DOHH2 (cell line): ENCODE measurements around the gene EVPL.

ENCODE experiments used
- H3F3A ChIP-seq: fragments of 200-600 bp; sonication (generic), shearing (Covaris generic); 2 replicates; pipeline ENCODE4 v1.6.0; 2016; ENCODE audit warnings: antibody characterized with exemption, mild to moderate bottlenecking; ENCODE audit not compliant: control insufficient read depth, insufficient read depth
- H3K27ac ChIP-seq: fragments of 200-600 bp; sonication (generic); 2 replicates; pipeline ENCODE4 v1.5.1; 2014; ENCODE audit warnings: low read depth, mild to moderate bottlenecking, low read length, moderate library complexity
- H3K27me3 ChIP-seq: fragments of 200-600 bp; sonication (generic); 2 replicates; pipeline ENCODE4 v1.6.1; 2014; ENCODE audit warnings: mild to moderate bottlenecking, low read length, mixed read lengths; ENCODE audit not compliant: control insufficient read depth
- H3K36me3 ChIP-seq: fragments of 200-600 bp; sonication (generic); 2 replicates; pipeline ENCODE4 v1.6.1; 2014; ENCODE audit warnings: mild to moderate bottlenecking, low read length, moderate library complexity, mixed read lengths; ENCODE audit not compliant: control insufficient read depth
- H3K4me1 ChIP-seq: fragments of 200-600 bp; sonication (generic); 2 replicates; pipeline ENCODE4 v1.6.1; 2014; ENCODE audit warnings: mild to moderate bottlenecking, low read length, mixed read lengths; ENCODE audit not compliant: control insufficient read depth
- H3K4me2 ChIP-seq: fragments of 200-600 bp; sonication (generic); 2 replicates; pipeline ENCODE4 v1.6.0; 2014; ENCODE audit warnings: mild to moderate bottlenecking, low read length, moderate library complexity
- H3K4me3 ChIP-seq: fragments of 200-600 bp; sonication (generic); 2 replicates; pipeline ENCODE4 v1.5.1; 2014; ENCODE audit warnings: mild to moderate bottlenecking, low read length, mixed read lengths
- H3K79me2 ChIP-seq: fragments of 200-600 bp; sonication (generic); 2 replicates; pipeline ENCODE4 v1.6.1; 2014; ENCODE audit warnings: mild to moderate bottlenecking, low read length, mixed read lengths; ENCODE audit not compliant: control insufficient read depth
- H3K9me2 ChIP-seq: fragments of 200-600 bp; sonication (generic); replicated peaks from 2 replicates; pipeline ENCODE4 v1.6.1; 2014; ENCODE audit warnings: mild to moderate bottlenecking, low read length, mixed read lengths; ENCODE audit not compliant: control insufficient read depth
- H3K9me3 ChIP-seq: fragments of 200-600 bp; sonication (generic); 2 replicates; pipeline ENCODE4 v1.6.1; 2014; ENCODE audit warnings: antibody characterized with exemption, low read length, mixed read lengths; ENCODE audit not compliant: control insufficient read depth, insufficient read depth
- H4K20me1 ChIP-seq: fragments of 200-600 bp; sonication (generic); 2 replicates; pipeline ENCODE4 v1.6.0; 2014; ENCODE audit warnings: low read depth, mild to moderate bottlenecking, antibody characterized with exemption, low read length, moderate library complexity; ENCODE audit not compliant: control insufficient read depth, insufficient read depth
- EZH2phosphoT487 ChIP-seq: fragments of 200-600 bp; sonication (generic); IDR thresholded peaks from 2 replicates; pipeline ENCODE4 v1.6.1; 2017; ENCODE audit warnings: borderline replicate concordance, mild to moderate bottlenecking, antibody characterized with exemption, low read length, moderate library complexity, mixed read lengths
- TF ChIP-seq, protein P1 (sequence below): fragments of 200-600 bp; sonication (generic); IDR thresholded peaks from one replicate; pipeline ENCODE4 v1.5.1; 2014; ENCODE audit warnings: antibody characterized with exemption, mild to moderate bottlenecking, low read depth, low read length; ENCODE audit not compliant: poor library complexity, severe bottlenecking

EVPL gene

GRCh38 chr17:76050538-76051467 is 23.7 kb upstream of the EVPL start:
- Histone ChIP-seq H3K9me3 (no peaks in the 10 kb centered on the region), H3K79me2 (peaks cover 4% of the 10 kb centered on the region; the same call in 1 of the 2 replicates), H3F3A (no peaks in the 10 kb centered on the region), H4K20me1 (no peaks in the 10 kb centered on the region), H3K9me2 (no peaks in the 10 kb centered on the region), H3K4me1 (peaks cover 7% of the 10 kb centered on the region; the same call in 1 of the 2 replicates), H3K36me3 (peaks cover 74% of the 10 kb centered on the region), H3K4me3 (no peak overlapping the region), H3K27me3 (no peaks in the 10 kb centered on the region), H3K4me2 (no peak overlapping the region), H3K27ac (no peak overlapping the region)
- no peak for TF ChIP-seq EZH2phosphoT487
- TF ChIP-seq, protein P1, sequence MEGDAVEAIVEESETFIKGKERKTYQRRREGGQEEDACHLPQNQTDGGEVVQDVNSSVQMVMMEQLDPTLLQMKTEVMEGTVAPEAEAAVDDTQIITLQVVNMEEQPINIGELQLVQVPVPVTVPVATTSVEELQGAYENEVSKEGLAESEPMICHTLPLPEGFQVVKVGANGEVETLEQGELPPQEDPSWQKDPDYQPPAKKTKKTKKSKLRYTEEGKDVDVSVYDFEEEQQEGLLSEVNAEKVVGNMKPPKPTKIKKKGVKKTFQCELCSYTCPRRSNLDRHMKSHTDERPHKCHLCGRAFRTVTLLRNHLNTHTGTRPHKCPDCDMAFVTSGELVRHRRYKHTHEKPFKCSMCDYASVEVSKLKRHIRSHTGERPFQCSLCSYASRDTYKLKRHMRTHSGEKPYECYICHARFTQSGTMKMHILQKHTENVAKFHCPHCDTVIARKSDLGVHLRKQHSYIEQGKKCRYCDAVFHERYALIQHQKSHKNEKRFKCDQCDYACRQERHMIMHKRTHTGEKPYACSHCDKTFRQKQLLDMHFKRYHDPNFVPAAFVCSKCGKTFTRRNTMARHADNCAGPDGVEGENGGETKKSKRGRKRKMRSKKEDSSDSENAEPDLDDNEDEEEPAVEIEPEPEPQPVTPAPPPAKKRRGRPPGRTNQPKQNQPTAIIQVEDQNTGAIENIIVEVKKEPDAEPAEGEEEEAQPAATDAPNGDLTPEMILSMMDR: no peak

- TF ChIP-seq, protein P1: no peak
- TF ChIP-seq EZH2phosphoT487: no peak
- Histone ChIP-seq H3K9me2 (no peaks in the 10 kb centered on the region), H3K27ac (no peak overlapping the region), H3K4me1 (peaks cover 7% of the 10 kb centered on the region; the same call in 1 of the 2 replicates), H3F3A (no peaks in the 10 kb centered on the region), H4K20me1 (no peaks in the 10 kb centered on the region), H3K4me2 (no peak overlapping the region), H3K79me2 (peaks cover 4% of the 10 kb centered on the region; the same call in 1 of the 2 replicates), H3K4me3 (no peak overlapping the region), H3K9me3 (no peaks in the 10 kb centered on the region), H3K27me3 (no peaks in the 10 kb centered on the region), H3K36me3 (peaks cover 81% of the 10 kb centered on the region)
Measured at GRCh38 chr17:76049836-76050537, 22.9 kb upstream of the EVPL start.

DNA sequence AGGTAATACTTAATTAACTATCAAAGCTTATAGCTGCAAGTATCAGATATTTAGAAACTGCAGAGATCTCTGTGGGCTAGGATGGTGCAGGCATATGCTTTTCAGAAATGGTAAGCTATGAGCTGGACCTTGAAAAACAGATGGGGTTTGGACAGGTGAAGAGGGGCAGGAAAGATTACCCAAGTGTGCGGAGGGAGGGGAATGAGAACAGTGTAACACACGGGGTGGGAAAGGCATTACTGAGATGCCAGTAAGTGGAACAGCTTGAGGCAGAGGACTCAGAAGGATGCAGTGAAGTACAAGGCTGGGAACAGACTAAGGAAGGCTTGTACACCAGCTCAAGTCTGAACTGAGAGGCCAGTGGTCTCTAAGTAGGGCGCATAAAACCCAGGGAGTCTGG is 22.1 kb upstream of the EVPL start:
- no peaks in the 10 kb centered on the region for H3K27me3 ChIP-seq
- peaks cover 85% of the 10 kb centered on the region for H3K36me3 ChIP-seq
- no peaks in the 10 kb centered on the region for H4K20me1 ChIP-seq
- no peaks in the 10 kb centered on the region for H3F3A ChIP-seq
- peaks cover 7% of the 10 kb centered on the region; the same call in 1 of the 2 replicates for H3K4me1 ChIP-seq
- no peaks in the 10 kb centered on the region for H3K9me3 ChIP-seq
- H3K4me3 ChIP-seq: no peak overlapping the region
- H3K27ac ChIP-seq: no peak overlapping the region
- TF ChIP-seq, protein P1: no peak
- no peak for TF ChIP-seq EZH2phosphoT487
- H3K79me2 ChIP-seq: peaks cover 4% of the 10 kb centered on the region; the same call in 1 of the 2 replicates
- H3K9me2 ChIP-seq: no peaks in the 10 kb centered on the region
- no peak overlapping the region for H3K4me2 ChIP-seq
